Measurements from ENCODE around the gene ITPR2.

Gene ITPR2

DNA sequence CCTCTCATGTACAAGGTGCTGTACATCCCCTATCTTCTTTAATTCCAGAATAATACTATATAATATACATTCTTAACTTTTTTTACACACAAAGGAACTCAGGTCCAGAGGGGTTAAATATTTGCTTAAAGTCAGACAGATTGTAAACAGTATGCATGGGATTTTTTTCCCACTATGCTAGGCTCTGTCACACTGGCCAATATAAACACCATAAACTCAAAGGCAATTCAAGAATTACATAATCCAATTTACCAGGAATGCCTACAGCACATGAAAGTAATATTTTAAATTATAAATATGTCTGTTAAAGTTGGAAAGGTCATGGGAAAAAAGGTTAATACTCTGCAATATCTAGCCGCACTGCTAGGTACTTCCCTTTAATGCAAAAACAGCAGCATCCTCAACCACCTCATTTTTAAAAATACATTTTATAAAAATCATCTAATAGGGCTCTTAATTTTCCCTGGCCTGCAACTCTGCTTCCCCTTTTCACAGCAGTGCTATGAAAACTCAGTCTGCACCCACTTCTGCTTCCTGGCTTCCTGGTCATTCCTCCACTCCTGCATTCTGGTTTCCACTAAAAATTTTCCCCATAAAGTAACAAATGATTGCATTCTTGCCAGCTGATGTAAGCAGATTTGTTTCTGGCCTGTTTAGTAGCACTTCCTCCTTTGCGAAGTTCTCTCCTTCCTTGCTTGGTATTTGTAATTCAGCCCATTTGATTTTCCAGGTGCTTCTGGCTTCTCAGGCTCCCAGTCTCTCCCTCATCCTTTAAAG lies 128.1 kb downstream of the ITPR2 start:
- no peak for TF ChIP-seq SIN3A (IDR thresholded peaks at IDR 0.05; ENCODE audit: borderline replicate concordance, insufficient read depth, low read length)
- TF ChIP-seq TAF1 (IDR thresholded peaks at IDR 0.05; ENCODE audit: borderline replicate concordance, insufficient read depth, low read length): no peak

DNA sequence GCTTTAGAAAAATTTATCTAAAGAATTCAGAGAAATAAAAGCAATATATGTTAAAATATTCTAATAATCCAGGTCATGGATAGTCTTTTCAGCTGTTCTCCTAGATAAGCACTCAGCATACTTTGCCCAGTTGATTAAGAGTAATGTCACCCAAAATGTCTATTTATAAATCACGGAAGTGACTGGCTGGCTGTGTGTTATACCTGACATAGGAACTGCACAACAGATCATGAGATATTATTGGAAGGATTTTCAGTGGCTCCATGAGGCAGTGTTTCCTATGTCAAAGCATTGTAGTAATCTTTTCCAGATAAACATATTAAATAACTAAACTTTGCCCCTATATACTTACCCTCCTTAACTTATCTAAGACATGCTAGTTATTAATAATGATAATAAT lies 128.8 kb downstream of the ITPR2 start:
- TF ChIP-seq SIN3A (IDR thresholded peaks at IDR 0.05; ENCODE audit: borderline replicate concordance, insufficient read depth, low read length) (no peak), FOXP2 (optimal IDR thresholded peaks at IDR 0.05; ENCODE audit: borderline replicate concordance, extremely low read depth, extremely low read length, insufficient read depth) (no peak), TAF1 (IDR thresholded peaks at IDR 0.05; ENCODE audit: borderline replicate concordance, insufficient read depth, low read length) (no peak), POLR2AphosphoS5 (IDR thresholded peaks at IDR 0.05; ENCODE audit: low read depth, low read length) (no peak)
- TF ChIP-seq, protein P1, sequence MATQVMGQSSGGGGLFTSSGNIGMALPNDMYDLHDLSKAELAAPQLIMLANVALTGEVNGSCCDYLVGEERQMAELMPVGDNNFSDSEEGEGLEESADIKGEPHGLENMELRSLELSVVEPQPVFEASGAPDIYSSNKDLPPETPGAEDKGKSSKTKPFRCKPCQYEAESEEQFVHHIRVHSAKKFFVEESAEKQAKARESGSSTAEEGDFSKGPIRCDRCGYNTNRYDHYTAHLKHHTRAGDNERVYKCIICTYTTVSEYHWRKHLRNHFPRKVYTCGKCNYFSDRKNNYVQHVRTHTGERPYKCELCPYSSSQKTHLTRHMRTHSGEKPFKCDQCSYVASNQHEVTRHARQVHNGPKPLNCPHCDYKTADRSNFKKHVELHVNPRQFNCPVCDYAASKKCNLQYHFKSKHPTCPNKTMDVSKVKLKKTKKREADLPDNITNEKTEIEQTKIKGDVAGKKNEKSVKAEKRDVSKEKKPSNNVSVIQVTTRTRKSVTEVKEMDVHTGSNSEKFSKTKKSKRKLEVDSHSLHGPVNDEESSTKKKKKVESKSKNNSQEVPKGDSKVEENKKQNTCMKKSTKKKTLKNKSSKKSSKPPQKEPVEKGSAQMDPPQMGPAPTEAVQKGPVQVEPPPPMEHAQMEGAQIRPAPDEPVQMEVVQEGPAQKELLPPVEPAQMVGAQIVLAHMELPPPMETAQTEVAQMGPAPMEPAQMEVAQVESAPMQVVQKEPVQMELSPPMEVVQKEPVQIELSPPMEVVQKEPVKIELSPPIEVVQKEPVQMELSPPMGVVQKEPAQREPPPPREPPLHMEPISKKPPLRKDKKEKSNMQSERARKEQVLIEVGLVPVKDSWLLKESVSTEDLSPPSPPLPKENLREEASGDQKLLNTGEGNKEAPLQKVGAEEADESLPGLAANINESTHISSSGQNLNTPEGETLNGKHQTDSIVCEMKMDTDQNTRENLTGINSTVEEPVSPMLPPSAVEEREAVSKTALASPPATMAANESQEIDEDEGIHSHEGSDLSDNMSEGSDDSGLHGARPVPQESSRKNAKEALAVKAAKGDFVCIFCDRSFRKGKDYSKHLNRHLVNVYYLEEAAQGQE (IDR thresholded peaks at IDR 0.05; ENCODE audit: insufficient read depth in 1 of 2, low read depth in 2 of 2, low read length in 2 of 2): no peak

DNA sequence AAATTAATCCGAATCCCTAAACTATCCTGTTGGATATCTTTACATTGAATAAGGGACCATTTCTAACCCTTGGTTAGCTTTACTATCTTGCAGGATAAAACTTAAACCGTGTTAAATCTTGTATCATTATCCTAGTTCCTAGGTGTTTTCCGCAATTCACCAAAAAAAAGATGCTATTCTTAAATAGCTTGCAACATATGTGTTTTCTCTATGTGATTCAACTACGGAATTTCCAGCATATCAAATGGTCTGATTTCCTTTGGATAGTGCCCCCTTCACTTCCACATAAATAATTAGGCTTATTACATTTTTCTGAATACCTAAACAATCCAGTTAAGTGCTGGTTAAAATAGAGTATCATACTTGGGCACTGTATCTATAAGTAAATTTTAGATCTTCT lies 130.3 kb downstream of the ITPR2 start:
- TF ChIP-seq, protein P1 (IDR thresholded peaks at IDR 0.05; ENCODE audit: insufficient read depth in 1 of 2, low read depth in 2 of 2, low read length in 2 of 2): no peak
- no peak for TF ChIP-seq POLR2AphosphoS5 (IDR thresholded peaks at IDR 0.05; ENCODE audit: low read depth, low read length)
- TF ChIP-seq TAF1 (IDR thresholded peaks at IDR 0.05; ENCODE audit: borderline replicate concordance, insufficient read depth, low read length): no peak
- TF ChIP-seq FOXP2 (optimal IDR thresholded peaks at IDR 0.05; ENCODE audit: borderline replicate concordance, extremely low read depth, extremely low read length, insufficient read depth): no peak
- TF ChIP-seq SIN3A (IDR thresholded peaks at IDR 0.05; ENCODE audit: borderline replicate concordance, insufficient read depth, low read length): no peak

DNA sequence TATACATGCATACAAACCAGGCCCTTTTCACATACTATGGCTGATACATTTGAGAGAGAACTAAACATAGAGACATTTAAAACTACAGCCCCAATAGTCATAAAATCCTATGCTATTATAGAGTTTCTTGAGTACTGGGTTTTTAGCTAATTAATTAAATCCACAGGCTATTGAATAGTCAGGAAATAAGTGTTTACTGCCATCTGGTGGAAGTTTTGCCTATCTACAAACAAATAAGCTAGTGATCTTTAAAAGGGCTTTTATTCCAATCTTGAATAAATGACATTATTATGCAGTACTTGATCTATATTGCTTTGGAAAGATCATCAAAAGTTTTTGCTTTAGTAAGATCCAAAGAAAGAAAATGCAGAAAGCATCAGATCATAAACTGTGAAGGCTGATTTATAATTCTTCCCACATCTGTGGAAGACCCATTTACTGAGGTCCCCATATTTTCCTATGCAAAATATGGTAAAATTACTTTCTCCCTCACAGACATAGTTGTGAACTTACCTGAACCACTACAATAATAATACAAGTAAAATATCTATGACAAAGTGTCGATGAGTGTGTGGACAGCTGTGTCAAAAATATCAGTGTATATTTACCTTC lies 131.3 kb downstream of the ITPR2 start:
- TF ChIP-seq FOXP2 (optimal IDR thresholded peaks at IDR 0.05; ENCODE audit: borderline replicate concordance, extremely low read depth, extremely low read length, insufficient read depth): no peak
- TF ChIP-seq TAF1 (IDR thresholded peaks at IDR 0.05; ENCODE audit: borderline replicate concordance, insufficient read depth, low read length): no peak
- no peak for TF ChIP-seq SIN3A (IDR thresholded peaks at IDR 0.05; ENCODE audit: borderline replicate concordance, insufficient read depth, low read length)
- TF ChIP-seq POLR2AphosphoS5 (IDR thresholded peaks at IDR 0.05; ENCODE audit: low read depth, low read length): no peak
- TF ChIP-seq, protein P1 (IDR thresholded peaks at IDR 0.05; ENCODE audit: insufficient read depth in 1 of 2, low read depth in 2 of 2, low read length in 2 of 2): no peak

DNA sequence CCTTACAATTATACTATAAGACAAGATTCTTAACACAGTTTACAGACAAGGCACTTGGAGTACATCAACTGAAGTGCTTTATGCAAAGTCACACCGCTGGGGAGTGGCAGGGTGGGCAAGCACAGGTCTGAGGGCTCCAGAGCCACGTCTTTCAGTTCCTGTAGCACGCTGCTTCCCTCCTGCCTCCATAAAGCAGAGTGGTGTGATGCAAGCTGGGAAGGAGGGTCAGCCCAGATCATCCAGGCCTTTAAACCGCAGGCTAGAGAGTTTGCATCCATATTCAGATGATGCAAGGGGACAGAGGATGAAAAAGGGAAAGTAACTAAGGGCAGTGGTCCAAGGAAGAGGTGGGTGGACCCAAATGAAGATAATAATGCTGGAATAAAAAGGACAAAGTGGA lies 132.6 kb downstream of the ITPR2 start:
- TF ChIP-seq TAF1 (IDR thresholded peaks at IDR 0.05; ENCODE audit: borderline replicate concordance, insufficient read depth, low read length) (no peak), POLR2AphosphoS5 (IDR thresholded peaks at IDR 0.05; ENCODE audit: low read depth, low read length) (no peak), FOXP2 (optimal IDR thresholded peaks at IDR 0.05; ENCODE audit: borderline replicate concordance, extremely low read depth, extremely low read length, insufficient read depth) (no peak), SIN3A (IDR thresholded peaks at IDR 0.05; ENCODE audit: borderline replicate concordance, insufficient read depth, low read length) (no peak)
- TF ChIP-seq, protein P1 (IDR thresholded peaks at IDR 0.05; ENCODE audit: insufficient read depth in 1 of 2, low read depth in 2 of 2, low read length in 2 of 2): no peak

Measured in PFSK-1 (cell line).